Panc1 (cell line): Measurements from ENCODE around the gene TNRC6A.

Experiments
- CTCF ChIP-seq: fragments of 450-650 bp; IDR thresholded peaks from 2 replicates; pipeline ENCODE4 v1.5.1; 2017; ENCODE audit warnings: mild to moderate bottlenecking
- POLR2AphosphoS5 ChIP-seq: IDR thresholded peaks from 2 replicates; pipeline ENCODE4 v1.6.1; 2012; ENCODE audit warnings: mild to moderate bottlenecking, low read depth, low read length, moderate library complexity
- SIN3A ChIP-seq: IDR thresholded peaks from 2 replicates; pipeline ENCODE4 v1.6.1; 2012; ENCODE audit warnings: low read depth, mild to moderate bottlenecking, low read length, moderate library complexity, borderline replicate concordance; ENCODE audit not compliant: insufficient read depth

- TF ChIP-seq CTCF (no peak), POLR2AphosphoS5 (no peak), SIN3A (no peak)
These were observed 54.7 kb downstream of the TNRC6A start for GRCh38 chr16:24784121-24784520.
